Osteocyte (in vitro differentiated cells): ENCODE results near the gene SULT1C2. TPM values are rescaled to one million over a fixed set of nuclear protein-coding genes. Genes with fewer than 3 reads are reported as not detected.

Experiments used
- DNase-seq: peaks from one replicate; pipeline ENCODE4 v3.0.0; 2021; ENCODE audit warnings: mixed read lengths; ENCODE audit not compliant: unreplicated experiment; ENCODE audit errors: extremely low spot score
- H3K27ac Mint-ChIP-seq: one replicate; pipeline ENCODE4 v1.8.0; 2021; ENCODE audit warnings: mild to moderate bottlenecking, mixed read lengths; ENCODE audit not compliant: unreplicated experiment
- H3K27me3 Mint-ChIP-seq: one replicate; pipeline ENCODE4 v1.8.0; 2021; ENCODE audit warnings: mixed read lengths; ENCODE audit not compliant: unreplicated experiment
- H3K36me3 Mint-ChIP-seq: one replicate; pipeline ENCODE4 v1.8.0; 2021; ENCODE audit warnings: mixed read lengths; ENCODE audit not compliant: unreplicated experiment
- H3K4me1 Mint-ChIP-seq: one replicate; pipeline ENCODE4 v1.8.0; 2021; ENCODE audit warnings: mixed read lengths; ENCODE audit not compliant: unreplicated experiment
- H3K4me3 Mint-ChIP-seq: one replicate; pipeline ENCODE4 v1.8.0; 2021; ENCODE audit warnings: mild to moderate bottlenecking, moderate library complexity, mixed read lengths; ENCODE audit not compliant: unreplicated experiment
- H3K9me3 Mint-ChIP-seq: one replicate; pipeline ENCODE4 v1.8.0; 2021; ENCODE audit warnings: mixed read lengths; ENCODE audit not compliant: unreplicated experiment
- CTCF ChIP-seq: fragments of 200-600 bp; sonication (generic); IDR thresholded peaks from 2 replicates; pipeline ENCODE4 v1.5.0; 2021; ENCODE audit warnings: antibody characterized with exemption, mild to moderate bottlenecking, moderate library complexity
- total RNA-seq: library from RNA; stranded (reverse); gene quantifications from 2 replicates; pipeline ENCODE4 v1.2.1, GENCODE V29; 2021

Gene SULT1C2
- total RNA-seq, 1 donor from 2014 or later = 1.9 TPM

GRCh38 chr2:108316461-108317258 is 28.0 kb downstream of the SULT1C2 start:
- H3K27ac Mint-ChIP-seq = no peak overlapping the region
- no peaks in the 10 kb centered on the region for H3K9me3 Mint-ChIP-seq
- H3K4me1 Mint-ChIP-seq = peaks cover 19% of the 10 kb centered on the region
- H3K27me3 Mint-ChIP-seq = no peaks in the 10 kb centered on the region
- TF ChIP-seq CTCF = no peak
- H3K4me3 Mint-ChIP-seq = no peak overlapping the region
- DNase-seq = no peak
- H3K36me3 Mint-ChIP-seq = no peaks in the 10 kb centered on the region

- Mint-ChIP-seq H3K27me3 (no peaks in the 10 kb centered on the region), H3K4me3 (no peak overlapping the region), H3K9me3 (no peaks in the 10 kb centered on the region), H3K4me1 (peaks cover 37% of the 10 kb centered on the region), H3K36me3 (no peaks in the 10 kb centered on the region), H3K27ac (no peak overlapping the region)
- no peak for TF ChIP-seq CTCF
- no peak for DNase-seq
These were observed 31.7 kb downstream of the SULT1C2 start for GRCh38 chr2:108320326-108320922.

- Mint-ChIP-seq H3K4me3 (no peak overlapping the region), H3K27ac (peak overlapping the region; percentile 83), H3K4me1 (peaks cover 29% of the 10 kb centered on the region), H3K9me3 (no peaks in the 10 kb centered on the region), H3K36me3 (no peaks in the 10 kb centered on the region), H3K27me3 (no peaks in the 10 kb centered on the region)
- no peak for TF ChIP-seq CTCF
- DNase-seq = no peak
These were observed 34.9 kb downstream of the SULT1C2 start for GRCh38 chr2:108323619-108324018.

GRCh38 chr2:108324531-108325255 is 36.0 kb downstream of the SULT1C2 start:
- Mint-ChIP-seq H3K4me3 (no peak overlapping the region), H3K27me3 (no peaks in the 10 kb centered on the region), H3K36me3 (no peaks in the 10 kb centered on the region), H3K27ac (peak overlapping the region; percentile 83), H3K4me1 (peaks cover 23% of the 10 kb centered on the region), H3K9me3 (no peaks in the 10 kb centered on the region)
- no peak for TF ChIP-seq CTCF
- DNase-seq = no peak

- Mint-ChIP-seq H3K27ac (no peak overlapping the region), H3K4me1 (peaks cover 28% of the 10 kb centered on the region), H3K4me3 (no peak overlapping the region), H3K27me3 (no peaks in the 10 kb centered on the region), H3K36me3 (no peaks in the 10 kb centered on the region), H3K9me3 (no peaks in the 10 kb centered on the region)
- no peak for DNase-seq
- no peak for TF ChIP-seq CTCF
These were observed 37.1 kb downstream of the SULT1C2 start for GRCh38 chr2:108325756-108326155.
